HEK293 (cell line): ENCODE results near the gene MDFI.

Experiments used
- CTCF ChIP-seq: fragments of 450-650 bp; formaldehyde crosslinking; IDR thresholded peaks from 2 replicates; pipeline ENCODE4 v1.5.1; 2016; ENCODE audit warnings: missing biosample characterization, missing genetic modification characterization
- PRDM10 ChIP-seq: fragments of 450-650 bp; formaldehyde crosslinking; IDR thresholded peaks from 2 replicates; pipeline ENCODE4 v1.5.1; 2016; ENCODE audit warnings: missing biosample characterization, missing genetic modification characterization
- ZNF133 ChIP-seq: fragments of 450-650 bp; formaldehyde crosslinking; IDR thresholded peaks from 2 replicates; pipeline ENCODE4 v1.5.1; 2016; ENCODE audit warnings: missing biosample characterization, missing genetic modification characterization
- ZNF274 ChIP-seq, 2 experiments: fragments of 200-500 bp in 1 of 2; fragments of 450-650 bp in 1 of 2; sonication (Bioruptor generic) in 1 of 2; formaldehyde crosslinking in 1 of 2; IDR thresholded peaks; 2 replicates each; pipeline versions ENCODE4 v1.5.1 to v1.6.1; 2014 to 2016; ENCODE audit warnings: borderline replicate concordance in 1 of 2, inconsistent platforms in 1 of 2, low read length in 1 of 2, missing biosample characterization in 1 of 2, missing genetic modification characterization in 1 of 2
- ZNF362 ChIP-seq: fragments of 450-650 bp; formaldehyde crosslinking; IDR thresholded peaks from 2 replicates; pipeline ENCODE4 v1.5.1; 2016; ENCODE audit warnings: missing biosample characterization, missing genetic modification characterization
- ZNF513 ChIP-seq: fragments of 450-650 bp; IDR thresholded peaks from 2 replicates; pipeline ENCODE4 v1.5.1; 2018; ENCODE audit warnings: missing biosample characterization, missing genetic modification characterization

- TF ChIP-seq ZNF362 (tag by site-specific recombination) (no peak), CTCF (tag by site-specific recombination) (no peak), ZNF513 (tag by site-specific recombination) (no peak), ZNF133 (tag by site-specific recombination) (no peak), ZNF274 (IDR thresholded peaks at IDR 0.05; ENCODE audit: low read length) (no peak), ZNF274 (tag by site-specific recombination; IDR thresholded peaks at IDR 0.05; ENCODE audit: borderline replicate concordance) (no peak), PRDM10 (tag by site-specific recombination) (no peak)
These were observed 16.5 kb downstream of the MDFI start for GRCh38 chr6:41654698-41655151.
